Measurements from ENCODE around the gene TMEM59L.

TMEM59L gene

GRCh38 chr19:18662972-18663732 lies 50.5 kb downstream of the TMEM59L start:
- TF ChIP-seq CTCF (conservative IDR thresholded peaks at IDR 0.05; ENCODE audit: low read depth, low read length): no peak
- DNase-seq (ENCODE audit: low read depth): no peak
- H3K4me3 ChIP-seq (ENCODE audit: low read length): no peak overlapping the region

- no peak overlapping the region for H3K4me3 ChIP-seq (ENCODE audit: low read length)
- DNase-seq (ENCODE audit: low read depth): no peak
- no peak for TF ChIP-seq CTCF (conservative IDR thresholded peaks at IDR 0.05; ENCODE audit: low read depth, low read length)
Observed at GRCh38 chr19:18663940-18664530, 51.4 kb downstream of the TMEM59L start.

GRCh38 chr19:18665771-18666202 lies 53.1 kb downstream of the TMEM59L start:
- DNase-seq (ENCODE audit: low read depth): no peak
- no peak for TF ChIP-seq CTCF (conservative IDR thresholded peaks at IDR 0.05; ENCODE audit: low read depth, low read length)
- no peak overlapping the region for H3K4me3 ChIP-seq (ENCODE audit: low read length)

- no peak overlapping the region for H3K4me3 ChIP-seq (ENCODE audit: low read length)
- no peak for TF ChIP-seq CTCF (conservative IDR thresholded peaks at IDR 0.05; ENCODE audit: low read depth, low read length)
- no peak for DNase-seq (ENCODE audit: low read depth)
Observed at GRCh38 chr19:18666317-18666716, 53.6 kb downstream of the TMEM59L start.

- TF ChIP-seq CTCF (conservative IDR thresholded peaks at IDR 0.05; ENCODE audit: low read depth, low read length): no peak
- H3K4me3 ChIP-seq (ENCODE audit: low read length): no peak overlapping the region
- DNase-seq (ENCODE audit: low read depth): no peak
Observed at GRCh38 chr19:18666784-18667183, 54.1 kb downstream of the TMEM59L start.

GRCh38 chr19:18667531-18668251 lies 55.0 kb downstream of the TMEM59L start:
- H3K4me3 ChIP-seq (ENCODE audit: low read length): no peak overlapping the region
- TF ChIP-seq CTCF (conservative IDR thresholded peaks at IDR 0.05; ENCODE audit: low read depth, low read length): no peak
- no peak for DNase-seq (ENCODE audit: low read depth)

Data from retinal pigment epithelial cell (primary cell).